Measurements from ENCODE around the gene OSBPL7. TPM values are rescaled to one million over a fixed set of nuclear protein-coding genes. Genes with fewer than 3 reads are reported as not detected.

OSBPL7 gene
- total RNA-seq, 1 experiment from 2014 or later = 13.0 TPM

DNA sequence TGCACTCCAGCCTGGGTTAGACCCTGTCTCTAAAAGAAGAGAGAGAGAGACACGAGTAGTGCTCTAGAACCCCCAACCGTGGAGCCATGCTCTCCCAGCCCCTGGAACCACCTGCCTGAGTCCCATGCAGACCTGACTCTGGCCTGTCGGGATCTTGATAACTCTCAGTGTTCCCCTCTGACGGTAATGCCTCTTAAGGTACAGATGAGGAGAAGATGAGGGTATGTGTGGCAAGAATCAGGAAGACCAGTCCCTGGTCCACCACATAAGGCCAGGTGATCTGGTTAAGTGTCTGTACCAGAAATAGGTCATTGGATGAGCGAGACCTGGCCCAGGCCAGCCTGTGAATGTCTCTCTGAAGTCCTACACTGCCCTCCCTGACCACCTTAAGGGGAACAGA is 18.4 kb downstream of the OSBPL7 start:
- H4K8ac ChIP-seq (replicated peaks; ENCODE audit: insufficient read length, low read depth, low read length) = no peak overlapping the region
- Mint-ChIP-seq H3K9me3 (no peaks in the 10 kb centered on the region), H3K4me1 (no peaks in the 10 kb centered on the region), H3K27me3 (ENCODE audit: low read depth) (peaks cover 7% of the 10 kb centered on the region), H3K4me3 (no peak overlapping the region), H3K27ac (no peak overlapping the region), H3K36me3 (ENCODE audit: insufficient read depth in 1 of 3, low read depth in 3 of 3) (peaks cover 0 to 7% (median 0%) of the 10 kb centered on the region in 3 experiments; a peak in 3 of 7 replicates)
- H3K27ac ChIP-seq (ENCODE audit: insufficient read length, low read depth, low read length) = no peak overlapping the region
- no CpG with 5 or more reads among the region's 5 CpGs for WGBS (ENCODE audit: extremely low coverage, insufficient read length, low lambda C conversion rate)
- H2BK5ac ChIP-seq (ENCODE audit: insufficient read length, low read length) = no peak overlapping the region
- DNase-seq = no peak
- no peak overlapping the region for H3K18ac ChIP-seq (ENCODE audit: insufficient read length, low read depth, low read length)
- H4K91ac ChIP-seq (ENCODE audit: insufficient read length, low read depth, low read length) = no peak overlapping the region
- no peak overlapping the region for H2BK20ac ChIP-seq (ENCODE audit: low read depth, low read length, poor library complexity, severe bottlenecking)
- H3T11ph ChIP-seq (ENCODE audit: low read length) = no peak overlapping the region
- no peak overlapping the region for H3K4me2 ChIP-seq (ENCODE audit: insufficient read depth, insufficient read length, low read length)
- H3K4me1 ChIP-seq (ENCODE audit: insufficient read depth, low read length) = no peaks in the 10 kb centered on the region
- no peak overlapping the region for H2BK15ac ChIP-seq (ENCODE audit: low read depth, low read length)
- no peaks in the 10 kb centered on the region; the same call in 1 of the 2 replicates for H3K27me3 ChIP-seq (ENCODE audit: insufficient read depth, low read length)
- H3K9me3 ChIP-seq (ENCODE audit: control insufficient read depth, low read depth, low read length) = no peaks in the 10 kb centered on the region
- H2AFZ ChIP-seq (ENCODE audit: low read length) = no peak overlapping the region
- no peaks in the 10 kb centered on the region for H4K20me1 ChIP-seq (ENCODE audit: control insufficient read depth, insufficient read depth, insufficient read length)
- H2AK5ac ChIP-seq (ENCODE audit: insufficient read length, low read length) = no peak overlapping the region
- H3K4ac ChIP-seq (ENCODE audit: low read depth, low read length) = no peak overlapping the region
- no peak overlapping the region for H3K56ac ChIP-seq (ENCODE audit: insufficient read length, low read depth, low read length)
- no peak for TF ChIP-seq CTCF (conservative IDR thresholded peaks at IDR 0.05)
- H3K9ac ChIP-seq (ENCODE audit: extremely low read depth, insufficient read length, low read length) = no peak overlapping the region
- no peak overlapping the region for H3K23ac ChIP-seq (ENCODE audit: insufficient read length, low read depth, low read length)
- no peaks in the 10 kb centered on the region for H3K23me2 ChIP-seq (ENCODE audit: insufficient read length, low read depth, low read length, poor library complexity, severe bottlenecking)
- H3K79me1 ChIP-seq (ENCODE audit: insufficient read depth, low read depth, low read length, poor library complexity, severe bottlenecking) = no peaks in the 10 kb centered on the region
- no peak overlapping the region for H4K5ac ChIP-seq (ENCODE audit: insufficient read length, low read depth, low read length)
- H3K79me2 ChIP-seq (ENCODE audit: insufficient read depth, low read length) = no peaks in the 10 kb centered on the region
- no peak overlapping the region for H3K14ac ChIP-seq (ENCODE audit: insufficient read depth, low read length)
- H2BK120ac ChIP-seq (ENCODE audit: low read depth, low read length, poor library complexity, severe bottlenecking) = no peak overlapping the region
- H2BK12ac ChIP-seq (ENCODE audit: insufficient read length, low read depth, low read length) = no peak overlapping the region

Measured in H9 (cell line).